GM21515 (cell line): ENCODE data around the gene CAPZB.
A peak's percentile ranks its signal among the peaks of the same experiment; 100 is the strongest.
"Not testable (repeated sequence)": the region's sequence is repeated elsewhere in the genome, so short reads cannot be mapped to it uniquely, and the experiment has no call there.

Source experiments
- ATAC-seq: cut with Tn5 transposase; IDR thresholded peaks from one replicate; pipeline ENCODE4 v1.9.1; 2021; ENCODE audit not compliant: unreplicated experiment

The CAPZB gene

DNA sequence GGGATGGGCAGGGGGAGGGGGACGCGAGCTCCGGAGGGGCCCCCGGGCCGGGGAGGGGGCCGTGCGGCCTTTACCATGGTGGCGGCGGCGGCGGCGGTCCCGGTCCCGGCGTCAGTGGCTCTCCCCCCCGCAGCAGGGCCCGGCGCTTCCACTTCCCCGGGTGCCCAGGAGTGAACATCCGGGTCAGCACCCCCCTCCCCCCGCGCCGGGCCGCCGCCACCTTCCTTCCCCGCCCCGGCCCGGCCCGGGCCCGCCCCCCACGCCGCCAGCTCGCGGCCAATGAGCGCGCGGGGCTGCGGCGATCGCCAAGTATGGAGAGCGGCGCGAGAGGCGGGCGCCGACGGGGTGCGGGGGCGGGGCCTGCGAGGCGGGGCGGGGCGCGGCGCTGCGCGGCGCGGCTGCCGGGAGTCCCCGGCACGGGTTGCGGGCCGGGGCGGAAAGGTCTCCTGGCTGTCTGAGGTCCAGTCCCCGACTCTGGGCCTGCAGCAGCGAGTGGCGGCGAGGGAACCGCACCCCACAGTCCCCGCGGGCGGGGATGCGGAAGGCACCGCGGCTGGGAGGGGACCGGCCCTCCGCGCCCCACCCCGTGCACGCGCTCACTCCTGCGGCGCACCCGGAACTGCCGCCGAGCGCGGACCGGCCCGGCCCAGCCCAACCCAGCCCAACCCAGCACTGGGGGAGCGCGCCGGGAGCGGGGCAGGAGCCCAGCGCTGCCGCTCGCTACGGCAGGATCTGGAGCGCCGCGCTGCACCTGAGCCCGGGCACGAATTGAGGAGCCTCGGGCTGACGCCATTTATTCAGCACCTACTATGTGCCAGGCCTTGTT is at the start of gene CAPZB:
TSS of gene CAPZB (minus strand) at position 178 of the 826 bp plus-strand sequence. CDS start at position 77, 101 bp downstream.
- ATAC-seq: peak; percentile 69

DNA sequence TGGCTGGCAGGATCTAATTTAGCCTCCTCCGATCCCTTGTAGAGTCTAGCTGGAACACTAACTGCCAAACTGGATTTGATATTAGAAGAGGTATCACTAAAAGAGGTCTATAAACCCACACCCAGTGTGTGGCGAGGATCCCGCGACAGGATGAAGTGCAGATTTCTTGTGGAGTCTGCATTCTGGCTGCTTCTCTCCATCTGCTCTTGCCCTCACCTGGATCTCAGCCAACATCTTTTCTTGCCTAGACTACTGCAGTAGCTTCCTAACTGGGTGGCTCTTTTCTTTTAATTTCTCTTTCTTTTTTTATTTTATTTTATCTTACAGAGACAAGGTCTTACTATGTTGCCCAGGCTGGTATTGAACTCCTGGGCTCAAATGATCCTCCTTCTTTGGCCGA is 48.9 kb upstream of the CAPZB start:
- ATAC-seq: no peak

DNA sequence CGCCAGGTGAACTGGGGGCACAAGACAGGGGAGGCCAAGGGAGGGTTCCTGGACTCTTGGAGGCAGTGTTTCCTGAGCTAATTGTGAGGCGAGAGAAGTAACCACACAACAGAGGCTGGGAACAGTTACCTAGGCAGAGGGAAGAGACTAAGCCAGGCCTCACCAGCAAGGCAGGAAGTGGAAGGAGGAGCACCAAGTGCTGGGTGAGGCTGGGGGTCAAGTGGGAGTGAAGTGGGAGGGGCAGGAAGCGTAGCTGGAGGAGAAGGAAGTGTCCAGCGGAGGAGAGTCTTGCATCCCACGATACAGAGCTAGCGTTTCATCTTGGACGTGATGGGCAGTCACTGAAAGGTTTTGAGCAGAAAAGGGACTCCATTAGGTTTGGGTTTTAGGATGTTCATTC is 48.3 kb upstream of the CAPZB start:
- ATAC-seq: no peak

DNA sequence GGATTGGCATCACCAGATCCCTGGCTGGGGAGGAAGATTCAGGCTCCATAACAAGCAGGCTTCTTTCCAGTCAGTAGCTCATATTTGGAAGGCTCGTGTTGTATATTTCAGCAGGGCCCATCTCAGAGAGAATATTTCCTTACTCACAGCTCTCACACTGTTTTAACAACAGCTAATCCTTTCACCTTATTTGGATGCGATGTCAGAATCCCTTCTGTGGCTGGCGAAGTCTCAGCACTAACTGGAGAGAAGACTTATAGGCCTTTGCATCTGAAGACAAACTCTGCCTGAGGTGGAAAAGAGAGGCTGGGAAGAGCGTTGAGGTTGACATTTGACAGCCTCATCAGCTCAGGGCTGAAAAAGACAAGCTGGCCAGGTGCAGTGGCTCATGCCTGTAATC is 47.2 kb upstream of the CAPZB start:
- no peak for ATAC-seq

DNA sequence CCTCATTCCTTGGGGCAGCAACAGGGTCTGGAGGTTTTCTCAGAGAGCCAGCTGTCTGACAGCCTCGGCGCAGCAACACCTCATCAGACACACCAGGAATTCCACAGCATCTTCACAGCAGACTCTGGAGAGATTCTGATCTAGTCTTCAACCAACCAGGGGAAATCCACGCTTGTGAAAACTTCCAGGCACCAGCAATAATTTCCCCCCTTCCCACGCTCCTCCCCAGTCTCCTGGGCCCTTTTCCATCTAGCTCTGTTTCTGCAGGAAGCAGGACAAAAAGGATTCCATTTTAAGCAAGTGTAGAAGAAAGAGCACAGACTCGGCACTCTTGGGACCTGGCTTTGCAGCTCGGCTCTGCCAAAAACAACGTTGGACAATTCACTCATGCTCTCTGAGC is 44.3 kb upstream of the CAPZB start:
- no peak for ATAC-seq

DNA sequence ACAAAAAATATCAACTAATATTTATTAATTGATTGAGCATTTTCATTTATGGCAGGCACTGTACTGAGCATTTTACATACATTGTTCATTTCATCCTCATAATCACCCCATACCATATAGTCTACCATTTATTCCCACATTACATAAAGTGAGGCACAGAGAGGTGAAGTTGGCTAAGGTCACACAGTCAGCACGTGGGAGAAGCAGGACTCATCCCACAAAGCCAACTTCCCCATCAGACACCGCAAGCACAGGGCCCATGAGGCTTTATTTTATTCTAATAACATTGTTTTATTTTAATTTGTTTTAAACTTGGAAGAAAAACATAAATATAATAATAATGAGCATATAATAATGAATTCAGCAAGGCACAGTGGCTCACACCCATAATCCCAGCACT is 43.1 kb upstream of the CAPZB start:
- no peak for ATAC-seq

DNA sequence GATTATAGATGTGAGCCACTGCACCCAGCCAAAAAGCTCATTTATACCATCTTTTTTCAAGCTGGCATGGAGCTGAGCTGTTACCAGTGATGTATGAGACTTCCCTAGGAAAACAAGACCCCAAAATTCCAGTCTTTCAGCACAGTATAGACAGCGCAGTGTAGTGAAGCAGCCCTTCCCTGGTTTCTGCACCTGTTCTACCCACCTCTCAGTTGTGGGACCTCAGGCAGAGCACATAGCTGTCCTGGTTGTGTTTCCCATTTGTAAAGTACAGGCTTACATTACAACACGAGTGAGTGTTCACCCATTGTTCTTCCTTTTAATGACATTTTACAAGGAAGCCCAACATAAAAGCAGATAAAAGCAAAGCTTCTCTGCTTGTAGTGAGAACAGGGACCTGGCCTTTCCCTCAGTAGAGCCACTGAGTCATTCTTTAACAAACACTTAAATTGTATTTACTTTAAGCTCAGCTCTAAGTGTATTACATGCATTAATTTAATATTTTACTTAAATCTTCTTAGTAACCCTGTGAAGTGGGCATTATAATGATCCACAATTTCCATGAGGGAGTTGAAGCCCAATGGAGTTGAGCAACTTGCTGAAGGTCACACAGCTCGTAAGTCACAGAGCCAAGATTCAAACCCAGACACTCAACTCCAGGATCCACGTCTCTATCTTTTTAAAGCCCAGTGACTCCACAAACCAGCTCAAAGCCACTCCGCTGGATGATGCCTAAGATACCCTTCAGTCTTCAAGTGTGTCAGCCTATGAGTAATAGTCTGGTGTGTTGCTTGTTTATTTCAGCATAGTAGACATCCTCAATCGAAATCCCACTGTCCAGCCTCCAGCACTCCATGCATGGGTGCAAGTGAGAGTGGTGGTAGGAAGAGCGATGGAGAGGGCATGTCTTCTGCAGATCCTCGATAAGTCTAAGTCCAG is 40.5 kb upstream of the CAPZB start:
- no peak for ATAC-seq

DNA sequence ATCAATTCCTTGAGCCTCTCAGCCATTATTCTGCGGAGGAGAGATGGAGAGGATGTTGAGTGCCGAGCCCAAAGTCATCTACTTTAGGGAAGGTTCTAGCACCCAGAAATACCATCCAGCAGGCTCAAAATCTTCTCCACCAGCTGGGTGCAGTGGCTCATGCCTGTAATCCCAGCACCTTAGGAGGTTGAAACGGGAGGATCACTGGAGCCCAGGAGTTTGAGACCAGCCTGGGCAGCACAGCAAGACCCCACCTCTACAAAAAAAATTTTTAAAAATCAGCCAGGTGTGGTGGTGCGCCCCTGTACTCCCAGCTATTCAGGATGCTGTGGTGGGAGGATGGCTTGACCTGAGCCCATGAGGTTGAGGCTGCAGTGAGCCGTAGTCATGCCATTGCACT is 39.5 kb upstream of the CAPZB start:
- ATAC-seq: no peak

DNA sequence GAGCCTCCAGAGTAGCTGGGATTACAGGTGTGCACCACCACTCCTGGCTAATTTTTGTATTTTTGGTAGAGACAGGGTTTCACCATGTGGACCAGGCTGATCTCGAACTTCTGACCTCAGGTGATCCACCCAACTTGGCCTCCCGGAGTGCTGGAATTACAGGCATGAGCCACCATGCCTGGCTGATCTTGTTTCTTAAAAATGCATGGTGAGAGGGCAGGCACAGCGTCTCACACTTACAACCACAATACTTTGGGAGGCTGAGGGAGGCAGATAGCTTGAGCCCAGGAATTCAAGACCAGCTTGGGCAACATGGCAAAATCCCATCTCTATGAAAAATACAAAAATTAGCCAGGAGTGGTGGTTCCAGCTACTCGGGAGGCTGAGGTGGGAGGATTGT is 37.2 kb upstream of the CAPZB start:
- not testable (repeated sequence) for ATAC-seq

DNA sequence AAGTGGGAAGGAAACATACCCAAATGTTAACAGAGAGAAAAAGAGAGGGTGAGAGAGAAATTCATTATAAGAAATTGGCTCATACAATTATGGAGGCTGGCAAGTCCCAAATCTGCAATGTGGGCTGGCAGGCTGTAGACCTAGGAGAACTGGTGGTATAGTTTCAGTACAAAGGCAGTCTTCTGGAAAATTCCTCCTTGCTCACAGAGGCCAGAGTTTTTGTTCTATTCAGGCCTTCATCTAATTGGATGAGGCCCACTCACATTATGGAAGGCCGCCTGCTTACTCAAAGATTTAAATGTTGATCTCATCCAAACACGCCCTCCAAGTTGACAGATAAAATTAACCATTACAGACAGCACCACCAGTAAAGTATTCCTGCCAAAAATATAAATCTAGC is 36.1 kb upstream of the CAPZB start:
- ATAC-seq: no peak

DNA sequence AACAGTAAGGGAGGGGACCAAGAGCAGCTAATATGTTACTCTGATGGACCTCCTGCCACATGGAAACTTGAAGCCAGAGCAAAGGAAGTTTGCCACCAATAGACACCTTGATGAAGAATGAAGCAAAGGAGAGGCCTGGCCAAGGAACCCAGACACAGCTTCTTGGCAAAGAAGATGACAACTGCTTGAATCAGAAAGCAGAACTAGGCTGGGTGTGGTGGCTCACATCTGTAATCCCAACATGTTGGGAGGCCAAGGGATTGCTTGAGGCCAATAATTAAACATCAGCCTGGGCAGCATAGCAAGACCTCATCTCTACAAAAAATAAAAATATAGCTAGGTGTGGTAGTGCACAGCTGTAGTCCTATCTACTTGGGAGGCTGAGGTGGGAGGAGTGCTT is 31.7 kb upstream of the CAPZB start:
- ATAC-seq: no peak

DNA sequence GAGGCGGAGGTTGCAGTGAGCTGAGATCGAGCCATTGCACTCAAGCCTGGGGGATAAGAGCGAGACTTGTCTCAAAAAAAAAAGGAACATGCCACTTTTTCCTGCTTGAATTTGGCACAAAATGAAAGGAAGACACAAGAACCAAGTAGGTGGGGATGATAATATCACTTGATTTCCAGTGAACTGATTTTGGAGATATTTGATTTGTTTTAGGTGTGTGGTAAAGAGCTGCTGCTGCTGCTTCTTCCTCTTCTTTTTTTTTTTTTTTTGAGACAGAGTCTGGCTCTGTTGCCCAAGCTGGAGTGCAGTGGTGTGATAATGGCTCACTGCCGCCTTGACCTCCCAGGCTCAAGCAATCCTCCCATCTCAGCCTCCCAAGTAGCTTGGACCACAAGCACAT is 29.9 kb upstream of the CAPZB start:
- ATAC-seq: no peak

DNA sequence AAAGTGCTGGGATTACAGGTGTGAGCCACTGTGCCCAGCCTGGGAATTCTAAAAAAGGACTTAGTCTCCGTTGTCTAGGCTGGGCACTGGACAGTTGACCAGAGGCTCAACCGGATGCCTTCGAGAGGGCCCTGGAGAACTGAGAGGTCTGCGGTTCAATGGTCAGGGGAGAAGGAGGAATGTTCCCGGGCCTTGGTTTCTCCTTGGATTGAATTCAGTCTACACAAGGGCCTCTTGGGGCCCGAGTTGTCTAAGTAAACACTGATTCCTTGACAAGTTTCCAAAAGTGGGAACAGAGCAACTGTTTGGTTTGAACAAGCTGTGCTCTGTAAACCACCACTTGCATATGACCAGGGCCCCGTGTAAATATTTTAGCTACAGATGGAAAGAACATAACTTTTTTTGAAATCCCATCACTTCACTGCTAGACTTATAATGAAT is 29.1 kb upstream of the CAPZB start:
- no peak for ATAC-seq

DNA sequence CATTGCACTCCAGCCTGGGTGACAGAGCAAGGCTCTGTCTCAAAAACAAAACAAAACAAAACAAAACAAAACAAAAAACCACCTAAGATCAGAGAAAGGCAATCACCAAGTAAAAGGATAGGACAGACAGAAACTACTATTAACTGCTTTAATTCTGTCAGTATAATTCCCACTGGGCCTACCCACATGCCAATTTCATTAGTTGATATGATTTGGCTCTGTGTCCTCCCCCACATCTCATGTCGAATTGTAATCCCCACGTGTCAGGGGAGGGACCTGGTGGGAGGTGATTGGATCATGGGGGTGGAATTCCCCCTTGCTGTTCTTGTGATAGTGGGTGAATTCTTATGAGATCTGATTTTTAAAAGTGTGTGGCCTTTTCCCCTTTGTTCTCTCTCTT is 27.2 kb upstream of the CAPZB start:
- no peak for ATAC-seq

DNA sequence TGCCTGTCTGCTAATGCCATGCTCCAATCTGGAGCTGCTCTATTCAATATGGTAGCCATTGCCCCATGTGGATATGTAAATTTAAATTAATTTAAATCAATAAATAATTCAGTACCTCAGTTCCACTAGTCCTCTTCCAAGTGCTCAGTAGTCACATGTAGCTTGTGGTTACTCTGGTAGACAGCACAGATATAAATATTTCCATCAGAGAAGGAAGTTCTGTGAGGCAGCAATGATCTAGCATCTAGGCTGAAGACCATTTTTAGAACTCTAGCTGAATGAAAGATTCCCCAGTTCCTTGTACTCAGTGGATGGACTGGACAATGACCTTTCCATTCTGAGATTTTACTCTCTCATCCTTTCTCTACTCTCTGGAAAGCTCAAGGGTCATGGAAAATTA is 25.8 kb upstream of the CAPZB start:
- ATAC-seq: no peak

DNA sequence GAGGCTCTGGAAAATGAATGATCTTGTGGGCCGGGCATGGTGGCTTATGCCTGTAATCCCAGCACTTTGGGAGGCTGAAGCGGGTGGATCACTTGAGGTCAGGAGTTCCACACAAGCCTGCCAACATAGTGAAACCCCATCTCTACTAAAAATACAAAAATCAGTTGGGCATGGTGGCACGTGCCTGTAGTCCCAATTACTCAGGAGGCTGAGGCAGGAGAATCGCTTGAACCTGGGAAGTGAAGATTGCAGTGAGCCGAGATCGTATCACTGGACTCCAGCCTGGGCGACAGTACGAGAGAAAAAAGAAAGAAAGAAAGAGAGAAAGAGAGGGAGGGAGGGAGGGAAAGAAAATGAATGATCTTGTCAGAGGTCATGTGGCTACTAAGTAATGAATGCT is 24.3 kb upstream of the CAPZB start:
- not testable (repeated sequence) for ATAC-seq

DNA sequence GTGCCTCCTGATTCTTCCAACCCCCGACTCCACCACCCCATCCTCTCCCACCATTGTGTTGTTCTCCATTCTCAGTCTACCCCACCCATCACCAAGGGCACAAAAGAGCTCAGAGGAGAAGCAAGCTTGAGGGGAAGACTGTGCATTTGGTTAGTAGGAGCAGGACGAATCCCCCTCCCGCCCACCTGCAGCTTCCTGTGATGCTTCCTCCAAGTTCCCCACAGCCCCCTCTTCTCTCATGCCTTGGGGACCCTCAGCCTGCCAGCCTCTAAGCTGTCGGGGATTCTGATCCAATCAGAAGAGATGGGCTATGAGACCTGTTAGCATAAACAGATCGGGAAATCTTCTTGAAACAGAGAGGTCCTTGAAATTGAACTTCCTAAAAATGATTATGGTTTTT is 22.2 kb upstream of the CAPZB start:
- ATAC-seq: no peak

DNA sequence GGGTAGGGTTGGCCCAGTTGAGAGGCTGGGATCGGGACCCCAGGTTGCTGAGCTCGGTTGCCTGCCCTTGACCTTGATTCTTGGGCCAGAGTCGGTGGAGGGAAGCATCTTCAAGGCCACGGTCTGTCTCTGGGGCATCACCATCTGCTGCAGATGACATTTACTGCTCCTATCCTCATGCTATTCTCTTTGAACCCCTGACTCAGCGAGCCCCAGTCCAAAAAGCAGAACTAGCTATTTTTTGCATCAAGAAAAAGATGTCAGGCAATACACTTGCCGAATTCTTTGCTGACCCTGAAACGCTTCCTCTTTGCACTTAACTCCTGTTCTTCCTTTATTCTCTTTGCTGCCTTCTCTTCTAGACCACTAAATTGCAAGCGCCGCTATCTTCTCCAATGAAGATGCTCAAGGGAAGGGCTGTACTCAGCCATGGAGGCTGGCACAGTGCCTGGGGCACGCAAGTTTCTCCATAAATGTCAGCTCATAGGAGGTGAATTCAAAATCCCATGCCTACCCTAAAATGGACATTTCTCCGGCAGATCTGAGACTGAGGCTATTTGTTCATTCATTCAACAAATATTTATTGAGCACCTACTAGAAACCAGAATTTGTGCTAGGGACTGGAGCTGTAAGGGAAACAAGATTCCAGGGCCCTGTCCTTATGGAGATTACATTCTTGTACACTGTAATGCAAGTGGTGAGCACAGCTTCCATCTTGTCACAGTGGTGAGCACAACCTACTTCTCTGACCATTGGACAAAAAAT is 20.5 kb upstream of the CAPZB start:
- ATAC-seq: no peak

DNA sequence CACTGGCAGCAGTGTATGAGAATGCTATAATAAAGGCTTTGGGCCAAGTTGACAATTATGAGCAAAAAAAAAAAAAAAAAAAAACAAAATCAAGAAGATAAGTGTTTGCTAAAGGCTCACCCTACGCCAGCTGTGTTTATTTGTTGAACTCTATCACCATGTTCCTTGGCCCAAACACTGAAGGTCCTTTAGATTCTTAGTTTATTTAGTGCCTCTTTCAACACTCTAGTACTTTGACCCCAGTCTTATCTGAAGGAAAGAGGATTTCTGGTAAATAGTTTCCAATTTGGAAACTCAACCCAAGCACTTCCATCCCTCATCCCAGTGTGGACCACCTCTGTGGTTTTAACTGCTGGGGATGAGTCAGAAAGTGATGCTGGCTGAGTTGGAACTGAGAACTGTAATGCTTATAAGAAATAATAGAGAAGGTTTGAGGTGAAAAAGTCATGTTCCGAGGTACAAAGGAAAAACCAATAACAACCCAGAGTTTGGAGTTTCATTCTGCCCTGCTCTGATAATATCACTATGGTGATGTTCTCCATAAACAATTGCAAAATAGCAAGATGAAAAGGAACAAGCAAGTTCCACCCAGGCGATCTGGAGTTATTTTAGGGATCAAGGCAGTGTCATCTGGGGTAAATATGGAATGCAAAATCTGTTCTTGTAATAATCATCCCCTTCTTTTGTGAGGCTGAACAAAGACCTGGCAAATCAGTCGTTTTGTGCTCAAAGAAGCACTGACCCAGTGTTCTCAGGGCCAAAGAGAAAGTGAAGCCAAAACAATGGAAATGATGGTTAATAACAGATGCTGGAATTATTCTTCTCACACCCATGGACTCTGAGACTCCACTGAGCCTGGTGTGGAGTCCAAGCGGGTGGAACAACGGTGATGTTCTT is 19.7 kb upstream of the CAPZB start:
- no peak for ATAC-seq

DNA sequence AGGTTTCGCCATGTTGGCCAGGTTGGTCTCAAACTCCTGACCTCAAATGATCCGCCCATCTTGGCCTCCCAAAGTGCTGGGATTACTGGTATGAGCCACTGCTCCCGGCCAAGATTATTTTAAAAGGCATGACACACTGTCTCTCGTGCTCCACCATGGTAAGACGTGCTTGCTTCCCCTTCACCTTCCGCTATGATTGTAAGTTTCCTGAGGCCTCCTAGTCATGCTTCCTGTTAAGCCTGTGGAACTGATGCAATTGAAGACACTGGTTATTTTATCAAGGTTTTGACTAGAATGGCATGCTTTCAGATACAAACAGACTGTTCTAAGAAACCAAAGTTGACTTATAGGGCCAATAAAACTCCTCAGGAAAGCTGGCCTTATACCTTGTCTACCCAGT is 16.9 kb upstream of the CAPZB start:
- ATAC-seq: not testable (repeated sequence)
